ENCODE measurements around the gene SMAD3.

Gene SMAD3

DNA sequence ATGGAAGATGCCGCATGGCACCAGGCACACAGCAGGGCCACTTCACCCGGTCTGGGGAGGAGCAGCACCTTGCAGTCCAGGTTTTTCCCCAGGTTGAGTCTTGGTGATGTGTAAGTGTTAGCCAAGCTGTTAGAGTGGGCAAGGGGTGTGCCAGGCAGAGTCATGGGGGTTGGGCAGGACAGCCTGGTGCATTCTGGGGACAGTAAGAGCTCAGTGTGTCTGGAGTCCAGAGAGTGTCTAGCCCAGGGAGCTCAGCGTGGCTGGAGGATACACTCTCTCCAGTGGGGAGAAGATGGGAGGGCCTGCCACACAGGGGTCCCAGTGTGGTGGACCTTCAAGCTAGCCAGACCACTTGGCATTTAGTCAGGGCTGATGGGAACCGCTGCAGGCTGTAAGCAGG is 101.7 kb downstream of the SMAD3 start:
- ATAC-seq = no peak

GRCh38 chr15:67168694-67169093 is 103.3 kb downstream of the SMAD3 start:
- no peak for ATAC-seq

DNA sequence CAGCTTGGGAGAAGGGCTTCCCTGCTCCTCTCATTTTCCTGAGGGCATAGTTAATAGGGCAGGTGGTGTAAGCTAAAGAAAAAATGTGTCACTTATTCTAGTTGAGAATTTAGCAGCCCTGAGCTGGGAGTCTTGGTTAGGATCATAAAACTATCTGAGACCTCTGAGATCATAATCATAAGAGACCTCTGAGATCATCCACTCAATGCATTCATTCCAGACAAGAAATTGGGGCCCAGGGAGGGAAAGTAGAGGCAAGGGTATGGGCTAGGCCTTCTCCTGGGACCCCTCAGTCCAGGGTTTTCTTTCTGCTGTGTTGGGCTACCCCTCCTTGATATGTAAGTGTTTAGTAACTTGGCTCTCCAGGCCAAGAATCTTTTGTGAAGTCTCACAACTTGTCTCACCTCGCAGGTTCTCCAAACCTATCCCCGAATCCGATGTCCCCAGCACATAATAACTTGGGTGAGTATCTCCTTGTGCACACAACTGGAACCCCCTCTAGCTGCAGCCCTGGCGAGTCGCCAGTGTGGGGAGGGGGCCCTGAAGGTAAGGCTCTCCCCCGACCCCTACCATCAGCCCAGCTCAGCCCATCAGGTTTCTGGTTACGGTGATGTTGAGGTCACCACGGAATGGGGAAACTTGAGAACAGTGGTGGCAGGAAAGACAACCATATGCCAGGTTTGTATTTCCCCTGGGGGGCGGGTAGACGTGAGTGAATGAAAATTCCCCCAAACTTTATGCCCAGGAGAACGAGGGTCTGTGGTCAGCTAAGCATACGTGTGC is 104.9 kb downstream of the SMAD3 start:
- ATAC-seq = no peak

- no peak for ATAC-seq
These were observed 106.1 kb downstream of the SMAD3 start for GRCh38 chr15:67171471-67171870.

DNA sequence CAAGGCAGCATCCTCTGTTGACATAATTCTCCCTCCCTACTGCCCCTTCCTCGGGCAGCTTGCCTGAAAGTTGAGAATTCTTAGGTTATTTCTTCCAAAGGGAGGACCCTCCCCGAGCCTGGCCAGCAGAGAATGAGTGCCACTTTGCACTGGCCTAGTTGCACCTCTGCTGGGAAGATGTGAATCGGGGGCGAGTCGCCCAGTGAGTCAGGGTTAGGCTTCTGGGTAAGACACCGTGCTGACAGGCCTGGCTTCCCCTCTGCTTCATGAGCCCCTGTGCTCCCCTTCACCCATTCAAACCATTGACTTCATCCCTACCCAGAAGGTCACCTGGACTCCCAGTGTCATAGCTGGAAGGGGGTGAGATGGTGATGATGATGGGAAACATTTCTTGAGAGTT is 106.8 kb downstream of the SMAD3 start:
- peak; percentile 56 to 66 for ATAC-seq

- ATAC-seq = no peak
These were observed 107.6 kb downstream of the SMAD3 start for GRCh38 chr15:67173005-67173404.

DNA sequence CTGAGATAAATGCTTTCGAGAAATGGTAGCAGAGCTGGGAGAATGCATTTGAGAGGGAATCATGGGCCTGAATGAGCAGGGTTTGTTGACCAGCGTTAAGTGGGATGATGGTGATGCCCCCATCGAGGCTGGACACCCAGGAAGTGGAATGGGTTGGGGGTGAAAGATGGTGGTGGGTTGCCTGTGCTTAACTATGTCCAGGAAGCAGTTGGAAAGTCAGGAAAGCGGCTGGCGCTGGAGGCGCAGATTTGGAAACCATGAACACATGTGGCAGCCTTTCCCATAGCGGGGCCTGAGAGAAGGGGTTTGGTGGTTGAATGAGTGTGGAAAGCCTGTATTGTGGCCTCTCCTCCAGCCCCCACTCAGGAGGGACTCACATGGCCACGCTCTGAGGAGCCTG is 108.4 kb downstream of the SMAD3 start:
- ATAC-seq = no peak

GRCh38 chr15:67174446-67174845 is 109.0 kb downstream of the SMAD3 start:
- no peak for ATAC-seq

DNA sequence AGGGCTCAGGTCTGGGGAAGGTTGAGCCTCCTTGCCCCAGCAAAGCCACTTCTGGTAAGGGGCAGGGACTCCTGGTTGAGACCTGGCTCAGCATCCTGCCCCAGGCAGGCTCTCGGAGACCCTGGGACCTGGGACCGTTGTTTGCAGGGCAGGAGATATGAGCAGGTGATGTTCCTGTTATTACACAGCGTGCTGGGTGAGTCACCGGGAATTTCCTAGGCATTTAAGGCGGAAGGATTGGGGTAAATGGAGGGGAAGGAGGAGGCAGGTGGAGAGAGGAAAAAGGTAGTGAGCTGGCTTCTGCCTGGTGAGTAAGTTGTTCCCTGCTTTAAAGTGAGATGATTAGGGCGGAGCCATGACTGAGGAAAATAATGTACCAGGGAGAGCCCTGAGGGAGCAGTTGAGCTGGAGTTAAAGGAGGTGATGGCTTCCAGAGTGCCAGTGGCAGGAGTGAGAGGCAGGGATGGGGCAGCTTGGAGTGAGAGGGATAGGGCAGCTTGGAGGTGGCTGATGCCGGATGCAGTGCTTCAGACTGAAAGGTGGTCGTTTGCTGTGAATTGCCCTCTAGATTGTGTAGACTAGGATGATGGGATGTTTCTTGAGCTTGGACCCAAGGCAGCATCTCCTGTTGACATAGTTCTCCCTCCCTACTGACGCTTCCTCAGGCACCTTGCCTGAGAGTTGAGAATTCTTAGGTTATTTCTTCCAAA is 109.6 kb downstream of the SMAD3 start:
- peak; percentile 49 to 73 for ATAC-seq

GRCh38 chr15:67175643-67176071 is 110.3 kb downstream of the SMAD3 start:
- peak; percentile 35 to 55 for ATAC-seq

GRCh38 chr15:67176195-67176971 is 111.0 kb downstream of the SMAD3 start:
- no peak for ATAC-seq

DNA sequence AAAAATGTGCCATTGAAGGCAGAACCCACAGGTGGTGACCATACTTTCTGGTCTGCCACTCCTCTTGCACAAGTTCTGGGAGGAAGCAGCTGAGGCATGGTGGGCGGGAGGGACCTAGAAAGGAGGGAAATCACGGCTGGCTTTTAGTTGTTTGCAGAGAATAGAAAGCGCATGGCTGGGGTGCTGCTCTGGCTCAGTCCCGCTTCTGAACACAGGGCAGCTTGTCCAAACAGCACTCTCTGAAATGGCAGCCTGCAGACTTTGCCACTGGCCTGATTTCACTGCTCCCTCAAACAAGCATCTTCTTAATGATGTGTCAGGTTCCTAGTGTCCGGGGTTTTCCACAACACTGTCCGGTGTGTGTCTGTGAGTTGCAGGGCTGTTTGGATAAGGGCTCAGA is 112.3 kb downstream of the SMAD3 start:
- no peak for ATAC-seq

DNA sequence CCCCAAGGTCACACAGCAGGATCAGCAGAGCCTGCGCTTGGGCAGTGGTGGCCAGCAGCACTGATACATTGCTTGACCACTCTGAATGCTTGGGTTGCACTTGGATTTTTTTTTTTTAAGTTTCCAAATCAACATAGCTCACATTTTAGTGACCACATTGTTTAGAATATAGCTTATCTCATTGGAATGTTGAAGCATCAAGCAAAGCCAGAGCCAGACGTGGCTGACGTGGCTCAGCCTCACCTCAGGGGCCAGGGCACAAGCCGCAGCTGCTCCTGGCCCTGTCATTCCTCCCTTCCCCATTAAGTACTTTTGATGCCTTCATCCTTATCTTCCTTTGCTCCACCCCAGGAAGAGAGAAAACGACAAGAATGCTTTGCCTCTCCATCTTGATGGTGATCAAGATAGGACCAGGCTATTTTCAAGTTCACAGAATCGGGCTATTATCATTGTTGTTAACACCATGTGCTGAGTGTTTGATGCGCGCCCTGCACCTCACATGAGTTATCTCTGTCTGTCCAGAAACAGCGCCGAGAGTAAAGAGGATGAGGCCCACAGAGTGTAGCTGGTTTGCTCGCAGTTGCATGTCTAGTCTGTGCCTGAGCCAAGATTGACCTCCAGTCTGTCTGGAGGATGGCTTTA is 113.3 kb downstream of the SMAD3 start:
- ATAC-seq = no peak

DNA sequence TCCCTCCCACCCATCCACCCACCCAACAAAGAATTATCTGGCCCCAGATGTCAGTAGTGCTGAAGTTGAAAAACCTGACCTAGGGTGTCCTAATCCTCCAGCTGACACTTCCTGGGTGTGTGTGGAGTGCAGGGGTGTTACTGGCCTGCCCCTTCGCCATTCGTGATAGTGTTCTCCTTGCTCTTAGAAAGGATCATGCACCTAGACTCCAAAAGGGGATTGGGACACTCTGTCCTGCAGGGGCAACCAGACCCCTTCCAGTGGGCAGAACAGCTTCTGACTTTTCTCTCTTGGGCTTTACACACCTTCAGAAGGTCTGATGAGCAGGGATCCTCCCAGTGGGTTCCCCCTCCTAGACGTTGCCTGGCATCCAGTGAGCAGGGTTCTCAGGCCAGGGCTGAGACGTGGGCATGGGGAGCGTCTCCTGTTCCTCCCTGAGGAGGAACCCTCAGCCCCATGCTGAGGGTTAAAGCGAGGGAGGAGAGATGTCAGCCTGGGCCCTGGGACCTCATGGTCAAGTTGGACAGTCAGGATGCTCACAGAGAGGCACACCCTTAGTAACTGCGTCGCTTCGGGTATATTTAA is 114.1 kb downstream of the SMAD3 start:
- ATAC-seq = no peak

DNA sequence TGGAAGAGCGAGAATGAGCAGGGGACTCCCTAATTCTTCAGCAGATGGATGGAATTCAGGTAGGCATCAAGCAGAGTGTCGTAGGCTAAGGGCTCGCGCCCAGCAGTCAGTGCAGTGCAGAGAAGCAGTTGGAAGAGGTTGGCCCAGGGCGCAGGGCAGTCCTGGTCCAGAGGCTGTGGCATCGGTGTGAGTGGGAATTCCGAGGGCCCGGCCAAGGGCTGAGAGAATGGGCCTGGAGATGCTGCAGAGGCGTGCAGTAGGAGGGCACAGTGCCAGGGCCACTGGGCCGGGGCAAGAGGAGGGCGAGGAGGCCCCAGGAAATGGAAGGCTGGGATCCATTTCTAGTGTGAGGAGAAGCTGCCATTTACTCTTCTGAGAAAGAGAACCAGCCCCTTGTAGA is 114.6 kb downstream of the SMAD3 start:
- no peak for ATAC-seq

- ATAC-seq = no peak
These were observed 115.3 kb downstream of the SMAD3 start for GRCh38 chr15:67180514-67181191.

DNA sequence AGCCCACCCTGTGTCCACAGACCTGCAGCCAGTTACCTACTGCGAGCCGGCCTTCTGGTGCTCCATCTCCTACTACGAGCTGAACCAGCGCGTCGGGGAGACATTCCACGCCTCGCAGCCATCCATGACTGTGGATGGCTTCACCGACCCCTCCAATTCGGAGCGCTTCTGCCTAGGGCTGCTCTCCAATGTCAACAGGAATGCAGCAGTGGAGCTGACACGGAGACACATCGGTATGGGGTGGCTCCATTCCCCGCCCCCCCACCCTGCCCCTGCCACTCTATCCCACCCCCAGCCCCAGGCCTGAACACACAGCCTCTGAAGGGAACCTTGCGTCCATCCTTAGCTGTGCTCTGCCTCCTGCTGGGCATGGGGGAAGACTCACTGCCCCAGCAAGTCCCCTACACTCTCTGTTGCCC is 115.8 kb downstream of the SMAD3 start:
- ATAC-seq = no peak

- no peak for ATAC-seq
These were observed 118.2 kb downstream of the SMAD3 start for GRCh38 chr15:67183443-67184169.

DNA sequence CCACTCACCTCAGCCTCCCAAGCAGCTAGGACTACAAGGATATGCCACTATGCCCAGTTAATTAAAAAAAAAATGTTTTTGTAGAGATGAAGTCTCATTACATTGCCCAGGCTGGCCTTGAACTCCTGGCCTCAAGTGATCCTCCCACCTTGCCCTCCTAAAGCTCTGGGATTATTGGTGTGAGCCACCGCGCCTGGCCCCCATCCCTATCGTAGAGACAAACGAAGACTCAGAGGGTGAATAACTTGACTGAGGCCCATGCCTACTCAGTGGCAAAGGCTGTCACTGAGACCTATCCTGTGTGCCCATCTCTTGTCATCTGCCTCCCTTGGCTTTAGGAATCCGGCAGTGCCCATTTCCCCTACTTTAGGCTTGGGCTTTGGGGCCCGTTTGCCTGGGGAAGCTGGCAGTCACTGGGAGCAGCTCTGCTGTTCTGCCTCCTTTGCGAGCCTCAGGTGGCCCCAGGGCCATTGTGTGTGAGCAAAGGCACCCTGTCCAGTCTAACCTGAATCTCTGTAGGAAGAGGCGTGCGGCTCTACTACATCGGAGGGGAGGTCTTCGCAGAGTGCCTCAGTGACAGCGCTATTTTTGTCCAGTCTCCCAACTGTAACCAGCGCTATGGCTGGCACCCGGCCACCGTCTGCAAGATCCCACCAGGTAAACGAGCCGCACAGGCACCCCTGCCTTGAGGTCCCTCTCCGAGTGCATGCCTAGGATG is 119.0 kb downstream of the SMAD3 start:
- no peak for ATAC-seq

DNA sequence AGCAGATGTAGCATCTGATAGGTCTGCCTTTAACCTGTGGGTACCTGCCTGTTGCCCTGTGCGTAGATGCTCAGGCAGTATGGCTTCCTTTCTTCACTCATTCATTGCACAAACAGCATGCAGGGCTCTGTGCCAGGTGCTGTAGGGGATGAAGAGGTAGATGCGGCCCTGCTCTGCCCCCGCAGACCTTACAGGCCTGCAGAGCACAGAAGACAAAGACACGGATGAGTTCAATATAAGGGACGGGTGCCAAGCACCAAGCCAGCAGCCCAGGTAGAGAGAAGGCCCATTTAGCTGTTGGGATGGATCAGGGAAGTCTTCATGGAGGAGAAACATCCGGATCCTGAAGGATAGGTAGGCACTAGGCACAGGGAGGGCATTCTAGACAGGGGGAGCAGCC is 119.6 kb downstream of the SMAD3 start:
- ATAC-seq = no peak
